Upper lobe of right lung (tissue), 1 donor: ENCODE data around the gene LRP1B. TPM values are rescaled to one million over a fixed set of nuclear protein-coding genes. Genes with fewer than 3 reads are reported as not detected.

Source experiments
- ATAC-seq: fragments of 200-7000 bp; cut with Tn5 transposase; one replicate; pipeline ENCODE4 v1.9.1; 2020; ENCODE audit warnings: mild to moderate bottlenecking, moderate library complexity
- DNase-seq: peaks from one replicate; pipeline ENCODE4 v3.0.0-alpha.2; 2020
- H3K27ac ChIP-seq: fragments of 200-600 bp; one replicate; pipeline ENCODE4 v1.8.0; 2022
- H3K27me3 ChIP-seq: fragments of 200-600 bp; one replicate; pipeline ENCODE4 v1.8.0; 2022; ENCODE audit warnings: mild to moderate bottlenecking
- H3K36me3 ChIP-seq: fragments of 200-600 bp; one replicate; pipeline ENCODE4 v1.8.0; 2022
- H3K4me1 ChIP-seq: fragments of 200-600 bp; one replicate; pipeline ENCODE4 v1.8.0; 2022
- H3K4me3 ChIP-seq: fragments of 200-600 bp; one replicate; pipeline ENCODE4 v1.8.0; 2022; ENCODE audit warnings: mild to moderate bottlenecking
- H3K9me3 ChIP-seq: fragments of 200-600 bp; one replicate; pipeline ENCODE4 v1.8.0; 2022
- intact Hi-C: fragments of 100-400 bp; cut with DNase I; formaldehyde crosslinking; loops from one replicate; pipeline ENCODE4 v1.11.0; 2022
- total RNA-seq: library from RNA; stranded (reverse); fragmentation: NEBNext Ultra II Directional; extraction: Animal tissue kit (Norgen Biotek cat#: 25700); gene quantifications from one replicate; pipeline ENCODE4 v1.2.1, GENCODE V29; 2021
- TF ChIP-seq, protein P1 (sequence below): fragments of 200-600 bp; IDR thresholded peaks from one replicate; pipeline ENCODE4 v1.8.0; 2022; ENCODE audit warnings: antibody characterized with exemption
- donor health status: DM: no; HTN: yes; CAD: no; lungs with severe emphysema.

LRP1B gene
- total RNA-seq, 1 donor from 2014 or later = 0.12 TPM

DNA sequence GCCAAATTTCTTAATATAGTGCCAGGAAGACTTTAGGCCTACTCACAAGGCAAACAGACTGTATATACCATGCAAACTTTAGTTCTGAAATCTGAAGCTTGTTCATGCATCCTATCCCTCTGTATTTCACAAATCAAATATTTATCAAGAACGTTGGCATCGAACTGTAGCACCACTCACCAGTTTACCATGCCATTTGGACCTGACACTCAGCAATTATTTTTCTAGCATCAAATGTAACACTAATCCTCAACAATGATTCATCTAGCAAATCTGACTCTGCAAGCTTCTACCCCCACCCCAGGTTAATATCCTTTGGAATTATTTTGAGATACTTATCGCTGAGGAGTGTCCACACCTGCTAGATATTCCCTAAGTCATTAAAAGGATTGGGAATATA lies 1506.6 kb downstream of the LRP1B start:
- no peak overlapping the region for H3K4me3 ChIP-seq
- no peaks in the 10 kb centered on the region for H3K4me1 ChIP-seq
- H3K36me3 ChIP-seq = no peaks in the 10 kb centered on the region
- DNase-seq = no peak
- TF ChIP-seq, protein P1, sequence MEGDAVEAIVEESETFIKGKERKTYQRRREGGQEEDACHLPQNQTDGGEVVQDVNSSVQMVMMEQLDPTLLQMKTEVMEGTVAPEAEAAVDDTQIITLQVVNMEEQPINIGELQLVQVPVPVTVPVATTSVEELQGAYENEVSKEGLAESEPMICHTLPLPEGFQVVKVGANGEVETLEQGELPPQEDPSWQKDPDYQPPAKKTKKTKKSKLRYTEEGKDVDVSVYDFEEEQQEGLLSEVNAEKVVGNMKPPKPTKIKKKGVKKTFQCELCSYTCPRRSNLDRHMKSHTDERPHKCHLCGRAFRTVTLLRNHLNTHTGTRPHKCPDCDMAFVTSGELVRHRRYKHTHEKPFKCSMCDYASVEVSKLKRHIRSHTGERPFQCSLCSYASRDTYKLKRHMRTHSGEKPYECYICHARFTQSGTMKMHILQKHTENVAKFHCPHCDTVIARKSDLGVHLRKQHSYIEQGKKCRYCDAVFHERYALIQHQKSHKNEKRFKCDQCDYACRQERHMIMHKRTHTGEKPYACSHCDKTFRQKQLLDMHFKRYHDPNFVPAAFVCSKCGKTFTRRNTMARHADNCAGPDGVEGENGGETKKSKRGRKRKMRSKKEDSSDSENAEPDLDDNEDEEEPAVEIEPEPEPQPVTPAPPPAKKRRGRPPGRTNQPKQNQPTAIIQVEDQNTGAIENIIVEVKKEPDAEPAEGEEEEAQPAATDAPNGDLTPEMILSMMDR = no peak
- H3K27ac ChIP-seq = no peak overlapping the region
- intact Hi-C loops = no loop called here
- H3K27me3 ChIP-seq = no peaks in the 10 kb centered on the region
- ATAC-seq = no peak
- H3K9me3 ChIP-seq = no peaks in the 10 kb centered on the region

DNA sequence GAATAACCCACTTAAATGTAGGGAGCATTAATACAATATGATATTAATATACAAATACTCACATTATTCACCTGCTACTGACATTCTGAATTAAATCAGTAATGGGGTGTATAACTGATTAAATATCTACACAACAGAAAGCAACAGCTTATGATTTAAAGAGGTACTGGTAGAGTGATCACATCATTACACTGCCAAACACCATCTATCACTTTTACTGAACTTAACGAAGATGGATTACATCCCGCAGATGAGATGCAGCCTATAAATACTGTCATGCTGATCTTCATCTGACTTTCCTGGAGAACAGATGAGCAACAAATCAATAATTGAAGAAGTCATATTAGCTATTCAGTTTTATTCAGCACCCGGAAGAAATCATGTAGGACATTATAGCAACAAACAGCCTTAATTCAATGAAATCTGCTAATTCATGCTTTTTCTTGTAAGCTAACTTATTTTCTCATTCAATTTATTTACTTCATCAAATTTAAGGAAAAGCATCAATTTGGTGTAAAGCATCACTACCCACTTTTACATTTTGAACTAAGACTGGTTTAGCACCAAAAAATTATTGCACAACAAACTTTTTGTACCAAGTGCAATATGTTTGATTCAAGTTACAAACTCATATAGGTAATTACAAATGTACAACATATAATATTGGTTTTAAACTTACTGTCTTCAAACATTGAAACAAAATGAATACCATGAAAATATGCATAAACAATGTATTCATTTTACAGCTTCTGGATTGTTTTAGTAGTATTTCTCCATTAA lies 1509.0 kb downstream of the LRP1B start:
- no peaks in the 10 kb centered on the region for H3K27me3 ChIP-seq
- TF ChIP-seq, protein P1 = no peak
- H3K9me3 ChIP-seq = no peaks in the 10 kb centered on the region
- ATAC-seq = no peak
- intact Hi-C loops = no loop called here
- no peak for DNase-seq
- H3K4me1 ChIP-seq = no peaks in the 10 kb centered on the region
- H3K27ac ChIP-seq = no peak overlapping the region
- no peak overlapping the region for H3K4me3 ChIP-seq
- no peaks in the 10 kb centered on the region for H3K36me3 ChIP-seq

DNA sequence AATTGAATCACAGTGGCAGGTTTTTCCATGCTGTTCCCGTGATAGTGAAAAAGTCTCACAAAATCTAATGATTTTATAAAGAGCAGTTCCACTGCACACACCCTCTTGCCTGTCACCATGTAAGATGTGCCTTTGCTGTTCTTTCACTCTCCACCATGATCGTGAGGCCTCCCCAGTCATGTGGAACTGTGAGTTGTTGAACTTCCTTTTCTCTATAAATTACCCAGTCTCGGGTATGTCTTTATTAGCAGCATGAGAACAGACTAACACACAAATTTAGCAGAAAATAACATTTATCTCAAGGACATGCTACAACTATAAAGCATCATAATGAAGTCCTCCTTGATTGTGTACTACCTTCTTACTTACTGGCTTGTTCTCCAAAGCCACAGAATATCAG lies 1526.0 kb downstream of the LRP1B start:
- TF ChIP-seq, protein P1 = no peak
- Histone ChIP-seq H3K4me3 (no peak overlapping the region), H3K9me3 (no peaks in the 10 kb centered on the region), H3K36me3 (no peaks in the 10 kb centered on the region), H3K27ac (no peak overlapping the region), H3K27me3 (no peaks in the 10 kb centered on the region), H3K4me1 (no peaks in the 10 kb centered on the region)
- intact Hi-C loops = no loop called here
- DNase-seq = no peak
- ATAC-seq = no peak

DNA sequence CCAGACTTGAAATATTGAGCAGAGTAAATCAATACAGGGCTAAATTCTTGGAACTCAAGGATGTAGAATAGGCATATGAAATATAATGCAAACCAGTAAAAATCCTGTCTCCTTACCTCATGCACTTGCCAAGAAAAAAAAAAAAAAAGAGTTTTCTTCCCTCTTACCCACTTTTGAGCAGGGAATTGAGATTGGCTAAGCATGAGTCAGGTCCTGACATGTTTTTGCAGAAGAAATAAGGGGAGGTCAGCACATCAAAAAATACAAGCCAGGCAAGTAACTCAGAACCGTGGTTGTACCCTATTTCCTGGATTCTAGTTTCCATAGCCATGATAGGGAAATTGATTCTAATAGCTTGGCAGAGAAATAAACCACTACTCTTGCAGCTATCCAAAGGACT lies 1526.7 kb downstream of the LRP1B start:
- Histone ChIP-seq H3K36me3 (no peaks in the 10 kb centered on the region), H3K9me3 (no peaks in the 10 kb centered on the region), H3K4me1 (no peaks in the 10 kb centered on the region), H3K27ac (no peak overlapping the region), H3K27me3 (no peaks in the 10 kb centered on the region), H3K4me3 (no peak overlapping the region)
- intact Hi-C loops = no loop called here
- TF ChIP-seq, protein P1 = no peak
- ATAC-seq (no peak), DNase-seq (no peak)

DNA sequence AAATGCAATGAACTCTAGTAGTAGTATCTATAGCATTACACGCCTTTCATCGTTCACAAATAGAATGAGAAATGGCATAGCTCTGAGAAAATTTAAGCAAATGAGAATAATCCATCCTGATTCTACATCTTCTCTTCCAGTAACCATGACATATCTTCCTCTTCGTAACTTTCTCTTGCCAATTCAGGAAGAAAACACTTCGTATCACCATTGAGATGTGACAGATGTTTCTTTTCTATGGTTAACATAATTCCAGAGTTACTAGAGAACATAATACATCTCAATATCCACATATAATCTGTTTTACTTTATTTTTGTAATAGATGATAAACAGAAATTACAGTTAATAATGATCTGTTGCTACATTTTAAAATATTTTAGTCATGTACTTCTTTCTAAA lies 1527.4 kb downstream of the LRP1B start:
- intact Hi-C loops = no loop called here
- Histone ChIP-seq H3K27me3 (no peaks in the 10 kb centered on the region), H3K9me3 (no peaks in the 10 kb centered on the region), H3K36me3 (no peaks in the 10 kb centered on the region), H3K4me3 (no peak overlapping the region), H3K4me1 (no peaks in the 10 kb centered on the region), H3K27ac (no peak overlapping the region)
- TF ChIP-seq, protein P1 = no peak
- ATAC-seq = no peak
- no peak for DNase-seq

DNA sequence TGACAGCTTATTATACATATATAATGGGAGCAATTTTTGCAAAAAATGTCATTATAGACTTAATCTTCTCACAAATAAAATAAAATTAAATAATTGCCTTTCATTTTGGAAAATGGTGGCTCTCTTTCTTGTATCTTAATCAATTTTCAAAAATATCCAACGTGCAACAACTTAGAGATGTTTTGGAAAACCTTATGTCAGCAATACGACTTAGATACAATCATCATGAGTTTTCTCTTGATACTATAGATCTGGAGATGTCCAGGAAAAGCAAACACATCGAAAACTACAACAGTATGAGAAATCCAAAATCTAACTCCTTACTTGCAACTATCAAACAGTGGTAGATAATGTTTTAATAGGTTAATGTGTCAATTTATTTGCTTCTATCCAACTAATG lies 1529.0 kb downstream of the LRP1B start:
- DNase-seq (no peak), ATAC-seq (no peak)
- no peak overlapping the region for H3K4me3 ChIP-seq
- H3K36me3 ChIP-seq = no peaks in the 10 kb centered on the region
- intact Hi-C loops = no loop called here
- H3K9me3 ChIP-seq = no peaks in the 10 kb centered on the region
- H3K27ac ChIP-seq = no peak overlapping the region
- no peaks in the 10 kb centered on the region for H3K4me1 ChIP-seq
- TF ChIP-seq, protein P1 = no peak
- H3K27me3 ChIP-seq = no peaks in the 10 kb centered on the region
